Panc1 (cell line): ENCODE results near the gene KRTAP10-9. TPM values are rescaled to one million over a fixed set of nuclear protein-coding genes. Genes with fewer than 3 reads are reported as not detected.

ENCODE experiments used
- ATAC-seq: fragments of 200-7000 bp; cut with Tn5 transposase; 2 replicates; pipeline ENCODE4 v1.9.1; 2020; ENCODE audit warnings: mild to moderate bottlenecking, moderate library complexity
- BruUV-seq: library from RNA; stranded (reverse); fragments of 400-500 nt; replicated peaks from 2 replicates; lab custom pipeline; 2021; lab: Mats Ljungman, UMichigan
- CTCF ChIA-PET: fragments of 300-600 bp; sonication (Branson Sonifier 250); formaldehyde crosslinking; loops from one replicate; lab custom pipeline; 2022; ENCODE audit warnings: antibody characterized with exemption; lab: Charles Lee
- POLR2A ChIA-PET: fragments of 300-600 bp; sonication (Branson Sonifier 250); formaldehyde crosslinking; loops from one replicate; lab custom pipeline; 2022; ENCODE audit warnings: antibody characterized with exemption; lab: Charles Lee
- DNase-seq: peaks from one replicate; pipeline ENCODE4 v3.0.0-alpha.2; 2010; ENCODE audit warnings: low read depth, low spot score
- H3K27ac ChIP-seq: 2 replicates; pipeline ENCODE4 v1.5.1; 2011; ENCODE audit warnings: mild to moderate bottlenecking, low read length, inconsistent platforms
- H3K27me3 ChIP-seq: fragments of 200-500 bp; sonication (Bioruptor generic); 2 replicates; pipeline ENCODE4 v1.6.0; 2014; ENCODE audit warnings: low read length, inconsistent platforms; ENCODE audit not compliant: control insufficient read depth, insufficient read depth
- H3K36me3 ChIP-seq: fragments of 200-500 bp; sonication (Bioruptor generic); 2 replicates; pipeline ENCODE4 v1.5.1; 2014; ENCODE audit warnings: inconsistent platforms, mild to moderate bottlenecking, low read length, moderate library complexity; ENCODE audit not compliant: control insufficient read depth, insufficient read depth
- H3K4me1 ChIP-seq: 2 replicates; pipeline ENCODE4 v1.5.1; 2011; ENCODE audit warnings: inconsistent platforms, mild to moderate bottlenecking, low read length, moderate library complexity; ENCODE audit not compliant: control insufficient read depth, insufficient read depth
- H3K4me3 ChIP-seq, 2 experiments: 2 replicates each; pipeline ENCODE4 v1.5.1; 2011 to 2012; ENCODE audit warnings: low read depth in 2 of 2, low read length in 2 of 2, mild to moderate bottlenecking in 2 of 2, inconsistent platforms in 1 of 2, moderate library complexity in 1 of 2
- H3K9me3 ChIP-seq: fragments of 200-500 bp; sonication (Bioruptor generic); 2 replicates; pipeline ENCODE4 v1.5.1; 2014; ENCODE audit warnings: low read depth, mild to moderate bottlenecking, inconsistent platforms, low read length, moderate library complexity; ENCODE audit not compliant: control insufficient read depth, insufficient read depth
- POLR2AphosphoS5 ChIP-seq: IDR thresholded peaks from 2 replicates; pipeline ENCODE4 v1.6.1; 2012; ENCODE audit warnings: mild to moderate bottlenecking, low read depth, low read length, moderate library complexity
- SIN3A ChIP-seq: IDR thresholded peaks from 2 replicates; pipeline ENCODE4 v1.6.1; 2012; ENCODE audit warnings: low read depth, mild to moderate bottlenecking, low read length, moderate library complexity, borderline replicate concordance; ENCODE audit not compliant: insufficient read depth
- TCF7L2 ChIP-seq: IDR thresholded peaks from 2 replicates; pipeline ENCODE4 v1.6.1; 2011; ENCODE audit warnings: mild to moderate bottlenecking, low read depth, low read length, inconsistent platforms
- in situ Hi-C: cut with HindIII; loops from 2 replicates; pipeline ENCODE4 v1.10.0; 2016; ENCODE audit warnings: low sequenced_read_pairs, low pct_unique_long_range_greater_than_20kb
- intact Hi-C: fragments of 100-400 bp; cut with micrococcal nuclease; formaldehyde crosslinking; loops from one replicate; pipeline ENCODE4 v1.10.0; 2022; ENCODE audit not compliant: unreplicated experiment
- total RNA-seq: library from RNA; stranded (reverse); gene quantifications from one replicate; pipeline ENCODE4 v1.2.1, GENCODE V29; 2021; ENCODE audit not compliant: unreplicated experiment
- TF ChIP-seq, protein P1 (sequence below): fragments of 450-650 bp; IDR thresholded peaks from 2 replicates; pipeline ENCODE4 v1.5.1; 2017; ENCODE audit warnings: mild to moderate bottlenecking
- TF ChIP-seq, protein P2 (sequence below), 2 experiments: IDR thresholded peaks; 2 replicates each; pipeline ENCODE4 v1.6.1; 2011 to 2012; ENCODE audit warnings: low read depth in 2 of 2, control low read depth in 1 of 2, low read length in 1 of 2, mild to moderate bottlenecking in 1 of 2, moderate library complexity in 1 of 2; ENCODE audit not compliant: insufficient read depth in 1 of 2

Gene KRTAP10-9
- total RNA-seq, 1 experiment from 2014 or later, result not detected

DNA sequence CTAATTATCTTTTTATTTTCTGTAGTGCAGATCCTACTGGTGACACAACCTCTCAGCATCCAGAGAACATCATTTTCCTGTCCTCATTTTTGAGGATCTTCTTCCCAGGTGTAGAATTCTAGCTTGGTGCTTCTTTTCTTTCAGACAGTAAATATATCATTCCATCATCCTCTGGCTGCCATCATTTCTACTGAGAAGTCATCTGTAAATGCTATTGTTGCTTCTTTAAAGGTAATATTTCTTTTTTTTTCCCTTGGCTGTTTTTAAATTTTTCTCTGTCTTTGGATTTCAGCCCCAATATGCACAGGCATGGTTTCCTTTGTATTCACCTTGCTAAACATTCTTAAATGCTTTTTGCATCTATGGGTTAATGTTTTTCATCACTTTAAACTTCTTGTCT is 3.3 kb upstream of the KRTAP10-9 start:
- intact Hi-C loops (no loop called here), in situ Hi-C loops (no loop called here)
- BruUV-seq, result no TSS peak
- no peak overlapping the region for H3K27ac ChIP-seq
- no peaks in the 10 kb centered on the region for H3K27me3 ChIP-seq
- ChIA-PET POLR2A (no interaction called here), CTCF (no interaction called here)
- no peaks in the 10 kb centered on the region for H3K36me3 ChIP-seq
- ATAC-seq (no peak), DNase-seq (no peak)
- TF ChIP-seq, protein P1, sequence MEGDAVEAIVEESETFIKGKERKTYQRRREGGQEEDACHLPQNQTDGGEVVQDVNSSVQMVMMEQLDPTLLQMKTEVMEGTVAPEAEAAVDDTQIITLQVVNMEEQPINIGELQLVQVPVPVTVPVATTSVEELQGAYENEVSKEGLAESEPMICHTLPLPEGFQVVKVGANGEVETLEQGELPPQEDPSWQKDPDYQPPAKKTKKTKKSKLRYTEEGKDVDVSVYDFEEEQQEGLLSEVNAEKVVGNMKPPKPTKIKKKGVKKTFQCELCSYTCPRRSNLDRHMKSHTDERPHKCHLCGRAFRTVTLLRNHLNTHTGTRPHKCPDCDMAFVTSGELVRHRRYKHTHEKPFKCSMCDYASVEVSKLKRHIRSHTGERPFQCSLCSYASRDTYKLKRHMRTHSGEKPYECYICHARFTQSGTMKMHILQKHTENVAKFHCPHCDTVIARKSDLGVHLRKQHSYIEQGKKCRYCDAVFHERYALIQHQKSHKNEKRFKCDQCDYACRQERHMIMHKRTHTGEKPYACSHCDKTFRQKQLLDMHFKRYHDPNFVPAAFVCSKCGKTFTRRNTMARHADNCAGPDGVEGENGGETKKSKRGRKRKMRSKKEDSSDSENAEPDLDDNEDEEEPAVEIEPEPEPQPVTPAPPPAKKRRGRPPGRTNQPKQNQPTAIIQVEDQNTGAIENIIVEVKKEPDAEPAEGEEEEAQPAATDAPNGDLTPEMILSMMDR, result no peak
- TF ChIP-seq POLR2AphosphoS5 (no peak), TCF7L2 (no peak), SIN3A (no peak)
- TF ChIP-seq, protein P2, sequence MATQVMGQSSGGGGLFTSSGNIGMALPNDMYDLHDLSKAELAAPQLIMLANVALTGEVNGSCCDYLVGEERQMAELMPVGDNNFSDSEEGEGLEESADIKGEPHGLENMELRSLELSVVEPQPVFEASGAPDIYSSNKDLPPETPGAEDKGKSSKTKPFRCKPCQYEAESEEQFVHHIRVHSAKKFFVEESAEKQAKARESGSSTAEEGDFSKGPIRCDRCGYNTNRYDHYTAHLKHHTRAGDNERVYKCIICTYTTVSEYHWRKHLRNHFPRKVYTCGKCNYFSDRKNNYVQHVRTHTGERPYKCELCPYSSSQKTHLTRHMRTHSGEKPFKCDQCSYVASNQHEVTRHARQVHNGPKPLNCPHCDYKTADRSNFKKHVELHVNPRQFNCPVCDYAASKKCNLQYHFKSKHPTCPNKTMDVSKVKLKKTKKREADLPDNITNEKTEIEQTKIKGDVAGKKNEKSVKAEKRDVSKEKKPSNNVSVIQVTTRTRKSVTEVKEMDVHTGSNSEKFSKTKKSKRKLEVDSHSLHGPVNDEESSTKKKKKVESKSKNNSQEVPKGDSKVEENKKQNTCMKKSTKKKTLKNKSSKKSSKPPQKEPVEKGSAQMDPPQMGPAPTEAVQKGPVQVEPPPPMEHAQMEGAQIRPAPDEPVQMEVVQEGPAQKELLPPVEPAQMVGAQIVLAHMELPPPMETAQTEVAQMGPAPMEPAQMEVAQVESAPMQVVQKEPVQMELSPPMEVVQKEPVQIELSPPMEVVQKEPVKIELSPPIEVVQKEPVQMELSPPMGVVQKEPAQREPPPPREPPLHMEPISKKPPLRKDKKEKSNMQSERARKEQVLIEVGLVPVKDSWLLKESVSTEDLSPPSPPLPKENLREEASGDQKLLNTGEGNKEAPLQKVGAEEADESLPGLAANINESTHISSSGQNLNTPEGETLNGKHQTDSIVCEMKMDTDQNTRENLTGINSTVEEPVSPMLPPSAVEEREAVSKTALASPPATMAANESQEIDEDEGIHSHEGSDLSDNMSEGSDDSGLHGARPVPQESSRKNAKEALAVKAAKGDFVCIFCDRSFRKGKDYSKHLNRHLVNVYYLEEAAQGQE (IDR thresholded peaks at IDR 0.05; ENCODE audit: insufficient read depth in 1 of 2, low read depth in 2 of 2, low read length in 1 of 2), result no peak
- peaks cover 7% of the 10 kb centered on the region; the same call in 1 of the 2 replicates for H3K9me3 ChIP-seq
- H3K4me1 ChIP-seq, result no peaks in the 10 kb centered on the region
- H3K4me3 ChIP-seq, result no peak overlapping the region

GRCh38 chr21:44625756-44626155 is 1.1 kb upstream of the KRTAP10-9 start:
- ATAC-seq (no peak), DNase-seq (no peak)
- in situ Hi-C loops (no loop called here), intact Hi-C loops (no loop called here)
- H3K36me3 ChIP-seq, result no peaks in the 10 kb centered on the region
- ChIA-PET POLR2A (no interaction called here), CTCF (no interaction called here)
- H3K27ac ChIP-seq, result no peak overlapping the region
- TF ChIP-seq, protein P2 (IDR thresholded peaks at IDR 0.05; ENCODE audit: insufficient read depth in 1 of 2, low read depth in 2 of 2, low read length in 1 of 2), result no peak
- TF ChIP-seq POLR2AphosphoS5, result no peak
- no peak for TF ChIP-seq TCF7L2
- TF ChIP-seq, protein P1, result no peak
- BruUV-seq, result no TSS peak
- H3K9me3 ChIP-seq, result peaks cover 7% of the 10 kb centered on the region; the same call in 1 of the 2 replicates
- H3K27me3 ChIP-seq, result no peaks in the 10 kb centered on the region
- H3K4me1 ChIP-seq, result no peaks in the 10 kb centered on the region
- H3K4me3 ChIP-seq, result no peak overlapping the region
